ENCODE measurements around the gene TMEM18.

The TMEM18 gene

GRCh38 chr2:673615-674320 is 3.4 kb downstream of the TMEM18 start:
- in situ Hi-C loops (cut with MboI; ENCODE audit: low sequenced_read_pairs): no loop called here

DNA sequence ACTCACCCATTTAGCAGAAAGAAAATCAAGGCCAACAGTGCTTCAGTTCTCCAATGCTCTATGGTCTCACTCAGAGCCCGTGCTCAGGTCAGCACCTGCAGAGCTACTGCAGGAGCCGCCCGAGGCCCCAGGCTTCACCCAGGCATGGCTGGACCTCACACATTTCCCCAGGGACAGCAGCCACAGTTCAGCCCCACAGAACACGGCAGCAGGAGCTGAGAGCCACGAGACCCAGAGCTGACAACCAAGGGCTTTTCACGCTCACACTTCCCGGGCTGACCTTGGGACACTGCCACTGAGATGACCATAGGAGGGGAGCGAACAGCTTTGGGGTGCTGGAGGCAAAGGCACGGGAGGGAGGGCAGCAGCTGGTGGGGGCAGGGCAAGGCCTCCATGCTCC is 4.2 kb downstream of the TMEM18 start:
- in situ Hi-C loops (cut with MboI; ENCODE audit: low sequenced_read_pairs): no loop called here

GRCh38 chr2:672606-672905 is 4.7 kb downstream of the TMEM18 start:
- in situ Hi-C loops (cut with MboI; ENCODE audit: low sequenced_read_pairs): no loop called here

GRCh38 chr2:671787-672605 is 5.2 kb downstream of the TMEM18 start:
- in situ Hi-C loops (cut with MboI; ENCODE audit: low sequenced_read_pairs): no loop called here

DNA sequence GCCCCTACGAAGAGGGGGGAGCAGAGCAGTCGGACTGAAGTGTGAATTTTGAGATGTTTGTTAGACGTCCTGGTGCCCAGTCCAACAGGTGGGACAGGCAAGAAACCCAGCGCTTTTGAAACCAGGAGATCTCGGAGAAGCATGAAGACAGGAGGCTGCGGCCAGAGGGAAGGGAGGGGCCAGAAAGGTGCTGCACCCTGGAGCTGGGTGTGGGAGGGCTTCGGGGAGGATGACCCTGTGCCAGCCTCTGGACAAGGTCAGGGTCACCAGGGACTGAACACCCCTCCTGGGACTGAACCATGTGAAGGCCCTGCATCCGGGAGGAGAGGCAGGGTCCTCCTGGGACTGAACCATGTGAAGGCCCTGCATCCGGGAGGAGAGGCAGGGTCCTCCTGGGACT is 6.1 kb downstream of the TMEM18 start:
- in situ Hi-C loops (cut with MboI; ENCODE audit: low sequenced_read_pairs): no loop called here

GRCh38 chr2:670637-671036 is 6.6 kb downstream of the TMEM18 start:
- in situ Hi-C loops (cut with MboI; ENCODE audit: low sequenced_read_pairs): no loop called here

GRCh38 chr2:669323-669722 is 7.9 kb downstream of the TMEM18 start:
- in situ Hi-C loops (cut with MboI; ENCODE audit: low sequenced_read_pairs): no loop called here

- in situ Hi-C loops (cut with MboI; ENCODE audit: low sequenced_read_pairs): no loop called here
These were observed 9.2 kb downstream of the TMEM18 start for GRCh38 chr2:668000-668398.

- in situ Hi-C loops (cut with MboI; ENCODE audit: low sequenced_read_pairs): no loop called here
These were observed 9.7 kb downstream of the TMEM18 start for GRCh38 chr2:667332-667999.

DNA sequence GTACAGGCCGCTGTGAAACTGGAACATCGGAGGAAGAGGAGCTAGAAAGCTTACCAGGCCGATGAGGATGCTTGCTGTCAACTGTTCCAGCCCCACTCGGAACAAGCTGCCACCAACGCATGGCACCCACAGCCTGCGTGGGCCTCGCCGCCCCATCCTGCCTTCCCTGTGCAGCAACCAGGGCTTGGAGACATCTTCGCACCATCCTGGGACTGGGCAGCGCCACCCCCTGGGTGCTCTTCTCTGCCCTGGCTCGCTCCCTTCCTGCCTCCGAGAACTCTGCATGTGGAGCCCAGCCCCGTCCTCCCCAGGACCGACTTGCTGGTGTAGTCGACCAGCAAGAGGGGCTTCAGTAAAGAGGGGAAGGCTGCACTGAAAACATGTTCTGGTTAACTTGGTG is 10.8 kb downstream of the TMEM18 start:
- in situ Hi-C loops (cut with MboI; ENCODE audit: low sequenced_read_pairs): no loop called here

DNA sequence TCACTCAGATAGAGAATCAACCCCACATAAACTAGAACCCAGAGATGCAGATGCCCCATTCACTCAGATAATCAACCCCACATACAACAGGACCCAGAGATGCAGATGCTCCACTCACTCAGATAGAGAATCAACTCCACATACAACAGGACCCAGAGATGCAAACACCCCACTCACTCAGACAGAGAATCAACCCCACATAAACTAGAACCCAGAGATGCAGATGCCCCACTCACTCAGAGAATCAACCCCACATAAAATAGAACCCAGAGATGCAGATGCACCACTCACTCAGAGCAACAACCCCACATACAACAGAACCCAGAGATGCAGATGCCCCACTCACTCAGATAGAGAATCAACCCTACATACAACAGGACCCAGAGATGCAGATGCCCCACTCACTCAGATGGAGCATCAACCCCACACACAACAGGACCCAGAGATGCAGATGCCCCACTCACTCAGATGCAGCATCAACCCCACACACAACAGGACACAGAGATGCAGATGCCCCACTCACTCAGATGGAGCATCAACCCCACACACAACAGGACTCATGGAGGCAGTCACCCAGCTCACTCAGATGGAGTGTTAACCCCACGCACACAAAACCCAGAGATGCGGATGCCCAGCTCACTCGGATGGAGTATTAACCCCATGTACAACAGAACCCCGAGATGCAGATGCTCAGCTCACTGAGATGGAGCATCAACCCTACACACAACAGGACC is 11.7 kb downstream of the TMEM18 start:
- in situ Hi-C loops (cut with MboI; ENCODE audit: low sequenced_read_pairs): no loop called here

DNA sequence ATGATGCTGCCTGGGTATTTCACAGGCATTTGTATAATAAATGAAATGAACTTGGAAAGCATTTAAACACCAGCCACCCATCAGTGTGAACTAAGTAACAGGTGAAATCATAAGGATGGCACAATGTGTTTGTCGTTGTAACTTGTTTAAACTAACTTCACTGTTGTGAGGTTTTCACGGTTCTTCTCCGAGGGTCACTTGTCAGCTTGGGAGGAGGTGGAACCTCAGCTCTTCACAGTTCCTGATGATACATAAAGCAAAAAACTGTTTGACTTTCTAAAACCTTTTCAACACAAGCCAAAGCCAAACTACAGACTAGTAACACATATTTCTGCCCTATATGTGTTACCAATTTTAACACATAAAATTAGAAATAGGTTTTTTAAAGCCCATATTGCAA is 13.1 kb downstream of the TMEM18 start:
- in situ Hi-C loops (cut with MboI; ENCODE audit: low sequenced_read_pairs): no loop called here

GRCh38 chr2:663221-663620 is 14.0 kb downstream of the TMEM18 start:
- in situ Hi-C loops (cut with MboI; ENCODE audit: low sequenced_read_pairs): no loop called here

- in situ Hi-C loops (cut with MboI; ENCODE audit: low sequenced_read_pairs): no loop called here
These were observed 15.9 kb downstream of the TMEM18 start for GRCh38 chr2:661360-661635.

GRCh38 chr2:660586-661359 is 16.4 kb downstream of the TMEM18 start:
- in situ Hi-C loops (cut with MboI; ENCODE audit: low sequenced_read_pairs): no loop called here

DNA sequence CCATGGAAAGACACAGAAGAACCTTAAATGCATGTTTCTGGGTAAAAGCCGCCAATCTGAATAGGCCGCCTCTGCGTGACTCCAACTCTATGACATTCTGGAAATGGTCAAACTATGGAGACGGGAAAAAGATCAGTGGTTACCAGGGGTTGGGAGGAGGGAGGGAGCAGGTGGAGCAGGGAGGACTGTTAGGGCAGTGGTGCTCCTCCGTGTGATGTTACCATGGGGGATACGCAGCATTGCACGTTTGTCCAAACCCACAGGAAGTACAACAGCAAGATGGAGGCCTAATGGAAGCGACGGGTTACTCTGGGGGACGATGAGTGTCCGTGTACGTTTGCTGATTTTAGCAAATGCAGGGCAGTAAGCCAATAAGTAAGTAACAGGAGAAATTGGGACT is 17.2 kb downstream of the TMEM18 start:
- in situ Hi-C loops (cut with MboI; ENCODE audit: low sequenced_read_pairs): no loop called here

DNA sequence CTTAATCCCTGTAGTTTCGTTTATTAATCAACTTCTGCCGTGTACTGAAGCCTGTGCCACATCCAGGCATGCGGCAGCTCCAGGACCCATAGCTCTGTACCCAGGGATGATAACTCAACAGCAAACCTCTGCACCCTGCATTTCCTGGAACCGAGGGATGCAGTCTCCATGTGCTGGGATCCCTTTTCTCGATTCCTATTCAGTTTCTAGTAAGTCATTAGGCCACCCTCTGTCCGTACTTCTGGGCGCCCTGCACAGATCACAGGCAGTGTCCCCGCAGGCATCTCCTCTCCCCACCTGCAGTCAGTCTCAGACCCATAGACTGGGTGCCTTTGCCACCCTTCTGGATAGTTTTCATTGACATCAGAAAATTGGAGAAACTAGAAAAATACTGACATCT is 18.8 kb downstream of the TMEM18 start:
- in situ Hi-C loops (cut with MboI; ENCODE audit: low sequenced_read_pairs): no loop called here

- in situ Hi-C loops (cut with MboI; ENCODE audit: low sequenced_read_pairs): no loop called here
These were observed 19.4 kb downstream of the TMEM18 start for GRCh38 chr2:657766-658165.

- in situ Hi-C loops (cut with MboI; ENCODE audit: low sequenced_read_pairs): no loop called here
These were observed 20.5 kb downstream of the TMEM18 start for GRCh38 chr2:656676-657075.

- in situ Hi-C loops (cut with MboI; ENCODE audit: low sequenced_read_pairs): no loop called here
These were observed 21.6 kb downstream of the TMEM18 start for GRCh38 chr2:655626-656025.

- in situ Hi-C loops (cut with MboI; ENCODE audit: low sequenced_read_pairs): no loop called here
These were observed 22.3 kb downstream of the TMEM18 start for GRCh38 chr2:654896-655295.
